ENCODE data around the gene MCM8.

Gene MCM8

GRCh38 chr20:5931411-5931810, 19.0 kb upstream of the MCM8 start:
- peaks cover 7% of the 10 kb centered on the region for H3K27me3 Mint-ChIP-seq
- no peaks in the 10 kb centered on the region for H3K4me1 Mint-ChIP-seq
- no peak for DNase-seq
- no peaks in the 10 kb centered on the region for H3K36me3 Mint-ChIP-seq
- H3K27ac Mint-ChIP-seq: no peak overlapping the region
- CTCF ChIA-PET: interaction anchor here (0.7 to 3.4 kb wide), 3 partner anchors 143 to 402 kb away, joined by 3 to 19 read pairs (median 9); no protein-coding TSS in a partner anchor
- no peak overlapping the region for H3K4me3 Mint-ChIP-seq
- no peaks in the 10 kb centered on the region for H3K9me3 Mint-ChIP-seq

- Mint-ChIP-seq H3K9me3 (no peaks in the 10 kb centered on the region), H3K4me1 (no peaks in the 10 kb centered on the region), H3K27me3 (peaks cover 7% of the 10 kb centered on the region), H3K27ac (no peak overlapping the region), H3K36me3 (no peaks in the 10 kb centered on the region), H3K4me3 (no peak overlapping the region)
- no peak for DNase-seq
- CTCF ChIA-PET: interaction anchor here (1.5 to 3.4 kb wide), 3 partner anchors 14 to 404 kb away, joined by 6 to 19 read pairs (median 9); no protein-coding TSS in a partner anchor
Observed at GRCh38 chr20:5932796-5933195, 17.7 kb upstream of the MCM8 start.

GRCh38 chr20:5933802-5934436, 16.5 kb upstream of the MCM8 start:
- no peaks in the 10 kb centered on the region for H3K4me1 Mint-ChIP-seq
- H3K36me3 Mint-ChIP-seq: peaks cover 6% of the 10 kb centered on the region
- no peak overlapping the region for H3K27ac Mint-ChIP-seq
- peaks cover 4% of the 10 kb centered on the region for H3K27me3 Mint-ChIP-seq
- no peak overlapping the region for H3K4me3 Mint-ChIP-seq
- DNase-seq: no peak
- CTCF ChIA-PET: interaction anchor here (0.9 to 3.4 kb wide), 4 partner anchors 15 to 405 kb away, joined by 3 to 19 read pairs (median 8); no protein-coding TSS in a partner anchor
- H3K9me3 Mint-ChIP-seq: no peaks in the 10 kb centered on the region

- Mint-ChIP-seq H3K36me3 (peaks cover 11% of the 10 kb centered on the region), H3K4me3 (no peak overlapping the region), H3K27me3 (no peaks in the 10 kb centered on the region), H3K27ac (no peak overlapping the region), H3K9me3 (no peaks in the 10 kb centered on the region), H3K4me1 (no peaks in the 10 kb centered on the region)
- no peak for DNase-seq
- CTCF ChIA-PET: interaction anchor here (0.6 to 1.3 kb wide), 3 partner anchors 72 to 406 kb away, joined by 3 to 9 read pairs (median 3); no protein-coding TSS in a partner anchor
Observed at GRCh38 chr20:5935384-5935783, 15.1 kb upstream of the MCM8 start.

- Mint-ChIP-seq H3K9me3 (no peaks in the 10 kb centered on the region), H3K27ac (no peak overlapping the region), H3K36me3 (peaks cover 16% of the 10 kb centered on the region), H3K4me1 (no peaks in the 10 kb centered on the region), H3K4me3 (no peak overlapping the region), H3K27me3 (no peaks in the 10 kb centered on the region)
- CTCF ChIA-PET: interaction anchor here (0.6 to 0.7 kb wide), 2 partner anchors 178 to 409 kb away, joined by 3 read pairs; no protein-coding TSS in a partner anchor
- no peak for DNase-seq
Observed at GRCh38 chr20:5936238-5936637, 14.2 kb upstream of the MCM8 start.

- Mint-ChIP-seq H3K36me3 (peaks cover 32% of the 10 kb centered on the region), H3K27me3 (no peaks in the 10 kb centered on the region), H3K27ac (no peak overlapping the region), H3K4me1 (no peaks in the 10 kb centered on the region), H3K9me3 (no peaks in the 10 kb centered on the region), H3K4me3 (no peak overlapping the region)
- CTCF ChIA-PET: no interaction called here
- no peak for DNase-seq
Observed at GRCh38 chr20:5938456-5939029, 11.9 kb upstream of the MCM8 start.

- H3K27me3 Mint-ChIP-seq: peaks cover 8% of the 10 kb centered on the region
- no peak overlapping the region for H3K27ac Mint-ChIP-seq
- H3K36me3 Mint-ChIP-seq: peaks cover 40% of the 10 kb centered on the region
- no peak overlapping the region for H3K4me3 Mint-ChIP-seq
- H3K4me1 Mint-ChIP-seq: peaks cover 27% of the 10 kb centered on the region
- DNase-seq: no peak
- CTCF ChIA-PET: interaction anchor here (1.0 kb wide), 1 partner anchor 418 kb away, joined by 4 read pairs; no protein-coding TSS in a partner anchor
- no peaks in the 10 kb centered on the region for H3K9me3 Mint-ChIP-seq
Observed at GRCh38 chr20:5945963-5946362, 4.5 kb upstream of the MCM8 start.

GRCh38 chr20:5947276-5947675, 3.2 kb upstream of the MCM8 start:
- Mint-ChIP-seq H3K4me3 (no peak overlapping the region), H3K9me3 (no peaks in the 10 kb centered on the region), H3K36me3 (peaks cover 36% of the 10 kb centered on the region), H3K4me1 (peaks cover 40% of the 10 kb centered on the region), H3K27me3 (peaks cover 8% of the 10 kb centered on the region), H3K27ac (no peak overlapping the region)
- no peak for DNase-seq
- CTCF ChIA-PET: interaction anchor here (0.8 kb wide), 1 partner anchor 419 kb away, joined by 3 read pairs; no protein-coding TSS in a partner anchor

GRCh38 chr20:5949943-5950270, 545 bp upstream of the MCM8 start:
- CTCF ChIA-PET: no interaction called here
- no peak for DNase-seq
- Mint-ChIP-seq H3K4me1 (peaks cover 48% of the 10 kb centered on the region), H3K9me3 (no peaks in the 10 kb centered on the region), H3K27ac (peak overlapping the region; percentile 92), H3K4me3 (peak overlapping the region; percentile 93), H3K27me3 (peaks cover 8% of the 10 kb centered on the region), H3K36me3 (peaks cover 31% of the 10 kb centered on the region)

GRCh38 chr20:5967469-5967868, 17.0 kb downstream of the MCM8 start:
- DNase-seq: no peak
- no peak overlapping the region for H3K27ac Mint-ChIP-seq
- CTCF ChIA-PET: no interaction called here

GRCh38 chr20:5968462-5968861, 18.0 kb downstream of the MCM8 start:
- CTCF ChIA-PET: no interaction called here
- no peaks in the 10 kb centered on the region for H3K27me3 Mint-ChIP-seq
- H3K4me1 Mint-ChIP-seq: no peaks in the 10 kb centered on the region
- H3K9me3 Mint-ChIP-seq: no peaks in the 10 kb centered on the region
- peaks cover 32% of the 10 kb centered on the region for H3K36me3 Mint-ChIP-seq
- no peak for DNase-seq
- H3K27ac Mint-ChIP-seq: no peak overlapping the region
- no peak overlapping the region for H3K4me3 Mint-ChIP-seq

More at GRCh38 chr20:5967469-5967868, 17.0 kb downstream of the MCM8 start:
- no peaks in the 10 kb centered on the region for H3K9me3 Mint-ChIP-seq
- H3K4me1 Mint-ChIP-seq: no peaks in the 10 kb centered on the region
- H3K4me3 Mint-ChIP-seq: no peak overlapping the region
- H3K27me3 Mint-ChIP-seq: no peaks in the 10 kb centered on the region
- H3K36me3 Mint-ChIP-seq: peaks cover 37% of the 10 kb centered on the region

GRCh38 chr20:5969348-5969935, 19.0 kb downstream of the MCM8 start:
- Mint-ChIP-seq H3K36me3 (peaks cover 30% of the 10 kb centered on the region), H3K27me3 (no peaks in the 10 kb centered on the region), H3K27ac (no peak overlapping the region), H3K4me3 (no peak overlapping the region), H3K9me3 (no peaks in the 10 kb centered on the region), H3K4me1 (no peaks in the 10 kb centered on the region)
- no peak for DNase-seq
- CTCF ChIA-PET: no interaction called here

- CTCF ChIA-PET: no interaction called here
- Mint-ChIP-seq H3K27me3 (no peaks in the 10 kb centered on the region), H3K36me3 (peaks cover 28% of the 10 kb centered on the region), H3K4me3 (no peak overlapping the region), H3K4me1 (no peaks in the 10 kb centered on the region), H3K9me3 (no peaks in the 10 kb centered on the region), H3K27ac (no peak overlapping the region)
- no peak for DNase-seq
Observed at GRCh38 chr20:5969940-5970339, 19.5 kb downstream of the MCM8 start.

- Mint-ChIP-seq H3K27me3 (no peaks in the 10 kb centered on the region), H3K36me3 (peaks cover 29% of the 10 kb centered on the region), H3K4me1 (no peaks in the 10 kb centered on the region), H3K4me3 (no peak overlapping the region), H3K27ac (no peak overlapping the region), H3K9me3 (no peaks in the 10 kb centered on the region)
- no peak for DNase-seq
- CTCF ChIA-PET: interaction anchor here (0.6 kb wide), 1 partner anchor 919 kb away, joined by 3 read pairs; no protein-coding TSS in a partner anchor
Observed at GRCh38 chr20:5970381-5970780, 19.9 kb downstream of the MCM8 start.

- no peak overlapping the region for H3K27ac Mint-ChIP-seq
- H3K9me3 Mint-ChIP-seq: no peaks in the 10 kb centered on the region
- H3K36me3 Mint-ChIP-seq: peaks cover 26% of the 10 kb centered on the region
- H3K4me3 Mint-ChIP-seq: no peak overlapping the region
- no peaks in the 10 kb centered on the region for H3K27me3 Mint-ChIP-seq
- CTCF ChIA-PET: interaction anchor here (1.0 kb wide), 1 partner anchor 16 kb away, joined by 3 read pairs; no protein-coding TSS in a partner anchor
- no peak for DNase-seq
- H3K4me1 Mint-ChIP-seq: no peaks in the 10 kb centered on the region
Observed at GRCh38 chr20:5971203-5971602, 20.8 kb downstream of the MCM8 start.

All from activated naive CD4-positive, alpha-beta T cell treated with anti-CD3 and anti-CD28 coated beads, Interleukin-2, amount 10 ng/mL, durations not matched to agents 7 days and 5 days (primary cell).